Amygdala (tissue), 56 donors: Measurements from ENCODE around the gene EPHA6.
"Not testable (repeated sequence)": the region's sequence is repeated elsewhere in the genome, so short reads cannot be mapped to it uniquely, and the experiment has no call there.

ENCODE experiments used
- DNase-seq, 56 donors: peaks; one replicate each; lab custom pipeline; 2025; lab: John Stamatoyannopoulos, UW

The EPHA6 gene

DNA sequence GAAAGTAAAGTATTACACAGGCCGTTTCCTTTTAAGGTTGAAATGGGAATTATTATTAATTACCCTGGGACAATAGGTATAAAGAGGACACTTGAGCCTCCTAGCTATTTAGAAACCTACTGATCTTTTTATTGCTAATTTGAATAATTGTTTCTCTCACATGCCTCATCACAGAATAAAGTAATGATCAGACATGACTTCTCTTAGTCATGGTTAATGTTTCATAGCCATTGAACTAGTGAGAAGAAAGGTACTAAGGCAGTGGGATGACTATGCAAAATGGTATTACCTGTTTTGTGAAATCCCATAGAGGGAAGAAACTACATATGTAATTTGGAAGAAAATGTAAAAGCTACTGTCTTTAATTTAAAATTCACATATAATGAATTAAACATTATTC lies 85.6 kb downstream of the EPHA6 start:
- DNase-seq: no peak

DNA sequence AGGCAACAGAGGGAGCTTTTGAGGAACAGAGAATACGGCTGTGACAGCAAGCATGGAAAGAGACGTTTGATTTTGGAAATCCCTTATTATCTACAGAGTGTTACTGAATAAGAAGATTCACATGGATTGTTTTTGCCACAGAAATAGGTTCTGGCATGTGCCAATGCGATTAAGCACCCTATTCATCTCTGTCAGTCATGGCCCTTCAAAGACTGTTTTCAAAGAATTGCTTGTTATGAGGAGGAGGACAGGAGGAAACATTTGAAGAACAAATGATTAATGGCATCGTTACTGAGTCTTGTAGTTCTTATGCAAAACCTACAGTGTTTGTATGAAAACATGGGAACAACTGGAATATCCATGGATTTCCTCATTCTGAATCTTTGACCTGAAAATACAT lies 86.2 kb downstream of the EPHA6 start:
- no peak for DNase-seq

DNA sequence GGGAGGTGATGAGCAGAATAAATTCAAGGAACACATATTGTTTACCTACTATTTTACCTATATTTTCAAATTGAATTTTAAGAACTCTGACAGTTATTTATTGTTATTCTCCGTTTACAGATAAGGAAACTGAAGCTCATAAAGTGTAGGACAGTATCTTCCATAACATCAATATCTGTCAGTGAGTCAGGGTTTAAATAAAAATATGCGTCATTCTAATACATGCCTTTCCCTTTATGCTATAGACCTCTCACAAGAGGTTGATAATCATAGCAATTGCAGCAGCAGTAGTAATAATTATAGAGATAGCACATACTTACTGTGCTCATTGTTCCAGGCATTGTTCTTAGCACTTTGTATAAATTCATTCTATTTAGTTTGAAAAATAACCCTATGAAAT lies 101.1 kb downstream of the EPHA6 start:
- no peak for DNase-seq

DNA sequence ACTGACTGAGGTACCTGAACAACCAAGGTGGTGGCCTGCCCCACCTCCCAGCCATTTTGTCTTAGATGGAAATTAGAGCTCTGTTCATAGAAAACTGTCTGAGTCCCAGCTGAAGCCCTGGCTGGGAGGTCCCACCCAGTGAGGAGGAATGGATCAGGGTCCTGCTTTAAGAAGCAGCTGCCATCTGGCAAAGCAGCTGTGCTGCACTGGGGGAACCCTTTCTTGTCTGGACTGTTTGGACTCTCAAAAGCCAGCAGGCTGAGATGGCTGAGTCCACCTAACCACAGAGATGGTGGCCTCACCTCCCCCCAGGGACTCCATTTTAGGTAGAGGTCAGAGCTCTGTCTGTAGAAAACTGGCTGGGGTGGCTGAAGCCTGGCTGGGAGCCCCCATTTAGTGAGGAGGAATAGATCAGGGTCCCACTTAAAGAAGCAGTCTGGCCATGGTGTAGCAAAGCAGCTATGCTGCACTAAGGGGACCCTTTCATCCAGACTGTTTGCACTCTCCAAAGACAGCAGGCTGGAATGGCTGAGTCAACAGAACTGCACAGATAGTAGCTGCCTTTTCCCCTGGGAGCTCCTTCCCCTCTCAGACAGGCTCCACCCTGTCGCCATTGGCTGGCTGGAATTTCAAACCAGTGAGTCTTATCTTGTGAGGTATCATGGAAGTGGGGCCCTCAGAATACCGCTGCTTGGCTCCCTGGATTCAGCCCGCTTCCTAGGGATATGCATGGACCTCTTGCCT lies 116.9 kb downstream of the EPHA6 start:
- DNase-seq: no peak

DNA sequence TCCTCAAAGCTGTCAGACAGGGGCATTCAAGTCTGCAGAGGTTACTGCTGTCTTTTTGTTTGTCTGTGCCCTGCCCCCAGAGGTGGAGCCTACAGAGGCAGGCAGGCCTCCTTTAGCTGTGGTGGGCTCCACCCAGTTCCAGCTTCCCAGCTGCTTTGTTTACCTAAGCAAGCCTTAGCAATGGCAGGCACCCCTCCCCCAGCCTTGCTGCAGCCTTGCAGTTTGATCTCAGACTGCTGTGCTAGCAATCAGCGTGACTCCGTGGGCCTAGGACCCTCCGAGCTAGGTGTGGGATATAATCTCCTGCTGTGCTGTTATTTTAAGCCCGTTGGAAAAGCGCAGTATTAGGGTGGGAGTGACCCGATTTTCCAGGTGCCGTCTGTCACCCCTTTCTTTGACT lies 127.7 kb downstream of the EPHA6 start:
- DNase-seq: not testable (repeated sequence)

DNA sequence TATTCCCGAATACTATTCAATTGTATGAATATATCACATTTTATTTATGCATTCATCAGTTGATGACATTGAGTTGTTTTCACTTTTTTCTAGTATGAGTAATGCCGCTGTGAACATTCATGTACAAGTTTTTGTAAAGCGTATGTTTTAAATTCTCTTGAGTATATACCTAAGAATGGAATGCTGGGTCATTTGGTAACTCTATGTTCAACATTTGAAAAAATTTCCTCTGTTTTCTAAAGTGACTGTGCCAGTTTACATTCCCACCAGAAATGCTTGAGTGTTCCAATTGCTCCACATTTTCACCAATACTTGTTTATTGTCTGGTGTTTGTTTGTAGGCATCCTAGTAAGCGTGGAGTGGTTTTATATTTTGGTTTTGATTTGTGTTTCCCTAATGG lies 144.5 kb downstream of the EPHA6 start:
- no peak for DNase-seq

DNA sequence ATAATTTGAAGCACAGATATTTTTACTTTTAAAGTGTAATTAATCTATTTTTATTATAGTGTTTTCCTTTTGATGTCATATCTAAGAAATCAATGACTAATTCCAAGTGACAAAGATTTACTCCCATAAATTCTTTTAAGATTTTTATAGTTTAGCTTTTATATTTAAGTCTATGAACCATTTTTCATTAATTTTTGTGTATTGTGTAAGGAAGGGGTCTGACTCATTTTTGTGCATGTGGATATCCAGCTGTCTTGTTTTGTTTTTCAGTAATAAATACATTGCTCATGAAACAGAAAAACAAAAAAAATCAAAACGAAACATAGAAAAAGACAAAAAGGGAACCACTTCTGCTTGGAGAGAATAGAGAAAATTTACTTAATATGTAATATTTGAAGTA lies 145.1 kb downstream of the EPHA6 start:
- DNase-seq: no peak

DNA sequence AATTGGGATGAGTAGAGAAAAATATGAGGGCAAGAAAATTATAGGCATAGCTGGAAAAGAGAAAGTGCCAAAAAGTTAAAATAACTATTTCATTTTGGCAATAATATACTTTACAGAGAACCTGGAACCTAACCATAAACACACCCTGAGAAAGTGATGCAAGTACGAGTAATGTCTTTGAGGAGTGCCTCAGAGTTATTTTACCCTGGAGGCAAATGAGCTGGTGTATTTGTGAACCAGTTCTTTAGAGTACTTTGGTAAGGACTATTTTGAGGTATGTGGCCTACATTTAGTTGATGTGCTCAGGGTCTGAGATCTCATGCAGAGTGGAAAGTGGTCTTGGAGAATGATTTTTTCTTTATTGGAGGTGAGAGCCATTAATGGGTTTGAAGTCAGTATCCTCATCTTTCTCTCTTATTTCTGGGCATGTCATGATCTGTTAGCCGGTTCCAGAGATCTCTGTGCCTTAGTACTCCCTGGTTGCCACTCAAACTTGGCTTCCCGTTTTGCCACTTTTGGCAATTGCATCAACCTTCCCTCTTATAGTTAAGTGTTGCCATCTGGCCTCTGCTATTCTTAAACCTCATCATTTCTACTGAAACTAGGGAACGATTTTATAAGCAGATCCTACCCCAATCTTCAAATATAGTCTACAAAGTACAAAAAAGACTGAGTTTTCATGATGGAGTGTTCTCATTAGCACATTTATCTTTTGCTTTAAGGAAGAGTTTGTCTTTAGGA lies 145.7 kb downstream of the EPHA6 start:
- DNase-seq: no peak

DNA sequence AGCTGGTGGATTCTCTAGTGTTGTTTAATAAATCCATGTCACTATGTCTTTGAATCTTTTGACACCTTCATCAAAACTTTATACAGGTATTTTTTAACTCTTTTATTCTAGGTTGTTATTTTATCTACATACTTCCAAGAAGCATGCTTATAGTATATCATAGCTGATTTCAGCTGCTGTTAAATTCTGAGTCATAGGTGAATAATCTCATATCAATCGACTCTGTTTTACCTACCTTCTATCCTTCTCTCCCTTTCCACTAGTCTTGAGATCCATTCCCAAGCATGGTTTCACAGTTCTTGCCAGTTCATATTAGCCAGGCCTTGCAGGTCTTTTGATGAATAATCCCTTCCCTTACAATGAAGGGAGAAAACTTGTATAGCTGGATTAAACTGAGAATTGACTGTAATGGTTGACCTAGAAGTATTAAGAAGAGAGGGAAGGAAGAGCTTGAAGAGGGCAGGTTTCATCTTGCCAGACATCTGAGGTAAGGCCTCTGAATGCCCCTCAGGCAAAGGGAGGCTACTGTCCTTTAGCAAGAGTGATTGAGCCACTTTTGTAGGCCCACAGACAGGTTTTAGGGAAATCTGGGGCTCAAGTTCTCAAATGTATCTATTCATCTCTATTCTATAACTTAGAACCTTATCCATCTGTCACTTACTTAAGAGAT lies 146.4 kb downstream of the EPHA6 start:
- DNase-seq: no peak

DNA sequence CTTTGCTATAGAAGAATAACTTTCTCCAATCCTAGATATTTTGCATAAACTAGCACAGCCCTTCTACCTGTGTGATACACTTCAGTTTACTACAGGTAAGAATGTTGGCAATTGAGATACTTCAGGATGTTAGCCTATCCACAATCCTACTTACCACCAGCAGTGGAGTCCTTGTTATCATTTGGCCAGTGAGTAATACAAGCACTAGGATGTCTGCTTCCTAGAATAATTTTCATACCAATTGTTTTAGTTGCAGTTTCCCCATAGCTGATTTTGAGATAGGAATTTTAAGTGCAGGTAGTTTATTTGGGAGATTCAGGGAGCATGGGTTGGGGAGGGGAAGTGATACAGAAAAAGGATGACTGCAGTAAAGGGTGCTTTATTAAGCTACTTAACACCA lies 147.2 kb downstream of the EPHA6 start:
- no peak for DNase-seq

DNA sequence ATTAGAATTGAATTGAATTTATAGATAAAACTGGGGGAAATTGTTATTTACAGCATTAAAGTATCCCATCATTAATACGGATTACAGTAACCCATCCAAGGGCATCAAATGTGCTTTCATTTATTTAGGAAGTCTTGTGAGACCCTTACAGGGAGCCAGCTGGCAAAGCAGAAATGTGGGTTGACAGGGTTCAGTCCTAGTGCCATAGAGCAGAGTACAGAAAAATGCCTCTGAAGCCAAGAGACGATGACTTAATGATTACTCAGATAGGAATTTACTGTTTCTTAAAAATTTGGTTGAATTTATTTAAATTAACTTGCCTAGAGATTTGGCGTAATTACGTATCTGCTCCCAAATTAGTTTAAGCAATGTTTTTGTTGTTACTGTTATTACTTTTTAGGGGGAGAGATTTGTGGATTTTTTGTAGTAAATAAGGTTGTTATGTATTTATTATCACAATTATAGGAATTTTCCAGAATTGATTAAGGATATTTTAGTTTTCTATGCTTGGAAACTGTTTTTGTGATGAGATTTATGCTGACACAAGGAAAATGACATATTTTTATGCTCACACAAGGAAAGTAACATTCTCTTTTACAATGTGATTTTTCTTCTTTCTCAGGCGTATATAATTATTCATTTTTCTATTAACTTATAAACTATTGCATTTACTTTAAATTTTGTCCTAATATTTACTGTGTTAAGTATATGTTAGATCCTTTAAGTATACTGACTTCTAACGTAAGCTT lies 152.0 kb downstream of the EPHA6 start:
- DNase-seq: no peak

DNA sequence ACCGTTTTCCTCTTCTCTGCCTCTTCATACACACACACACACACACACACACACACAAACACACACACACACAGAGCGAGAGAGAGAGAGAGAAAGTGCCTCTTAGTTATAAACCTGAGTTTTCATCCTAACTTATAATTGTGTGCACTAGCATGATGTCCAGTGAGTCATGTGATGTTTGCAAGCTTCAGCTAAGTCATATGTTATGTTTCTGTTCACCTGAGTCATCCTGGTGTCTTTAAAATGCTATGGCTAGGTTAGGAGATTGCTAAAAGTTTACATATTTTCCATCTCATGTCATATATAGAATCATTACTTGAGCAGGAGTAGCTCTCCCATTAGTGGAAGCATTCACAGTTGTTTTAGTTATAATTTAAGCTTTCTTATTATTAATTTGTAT lies 155.8 kb downstream of the EPHA6 start:
- DNase-seq: no peak

DNA sequence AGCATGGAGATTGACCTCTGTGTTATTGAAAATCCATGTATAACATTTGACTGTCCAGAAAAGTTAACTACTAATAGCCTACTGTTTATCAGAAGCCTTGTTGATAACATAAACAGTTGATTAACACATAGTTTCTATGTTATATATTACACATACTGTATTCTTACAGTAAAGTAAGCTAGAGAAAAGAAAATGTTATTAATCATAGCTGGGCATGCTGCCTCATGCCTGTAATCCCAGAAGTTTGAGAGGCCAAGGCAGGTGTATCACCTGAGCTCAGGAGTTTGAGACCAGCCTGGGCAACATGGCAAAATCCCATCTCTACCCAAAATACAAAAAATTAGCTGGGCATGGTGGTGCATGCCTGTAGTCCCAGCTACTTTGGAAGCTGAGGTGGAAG lies 163.3 kb downstream of the EPHA6 start:
- no peak for DNase-seq

DNA sequence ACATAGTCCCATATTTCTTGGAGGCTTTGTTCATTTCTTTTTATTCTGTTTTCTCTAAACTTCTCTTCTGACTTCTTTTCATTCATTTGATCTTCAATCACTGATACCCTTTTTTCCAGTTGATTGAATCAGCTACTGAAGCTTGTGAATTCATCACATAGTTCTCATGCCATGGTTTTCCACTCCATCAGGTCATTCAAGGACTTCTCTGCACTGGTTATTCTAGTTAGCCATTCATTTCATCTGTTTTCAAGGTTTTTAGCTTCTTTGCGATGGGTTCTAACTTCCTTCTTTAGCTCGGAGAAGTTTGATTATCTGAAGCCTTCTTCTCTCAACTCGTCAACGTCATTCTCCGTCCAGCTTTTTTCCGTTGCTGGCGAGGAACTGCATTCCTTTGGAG lies 169.3 kb downstream of the EPHA6 start:
- DNase-seq: not testable (repeated sequence)

DNA sequence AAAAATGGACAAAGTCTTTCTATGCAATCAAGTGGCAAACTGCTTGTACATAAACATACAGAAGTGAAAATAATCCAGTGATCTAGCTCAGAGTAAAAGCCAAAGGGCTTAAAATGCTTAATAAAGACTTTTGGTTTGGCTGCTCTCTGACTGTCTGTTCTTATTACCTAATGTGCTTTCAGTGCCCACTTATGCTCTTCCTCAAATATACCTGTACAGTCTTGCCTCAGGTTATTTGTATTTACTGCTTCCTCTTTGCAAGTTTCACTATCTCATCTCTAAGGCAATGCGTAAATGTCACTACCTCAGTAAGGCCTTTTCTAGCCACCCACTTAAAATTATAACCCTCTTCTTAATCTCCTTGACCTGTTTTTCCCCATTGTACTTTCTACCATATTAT lies 171.8 kb downstream of the EPHA6 start:
- no peak for DNase-seq

DNA sequence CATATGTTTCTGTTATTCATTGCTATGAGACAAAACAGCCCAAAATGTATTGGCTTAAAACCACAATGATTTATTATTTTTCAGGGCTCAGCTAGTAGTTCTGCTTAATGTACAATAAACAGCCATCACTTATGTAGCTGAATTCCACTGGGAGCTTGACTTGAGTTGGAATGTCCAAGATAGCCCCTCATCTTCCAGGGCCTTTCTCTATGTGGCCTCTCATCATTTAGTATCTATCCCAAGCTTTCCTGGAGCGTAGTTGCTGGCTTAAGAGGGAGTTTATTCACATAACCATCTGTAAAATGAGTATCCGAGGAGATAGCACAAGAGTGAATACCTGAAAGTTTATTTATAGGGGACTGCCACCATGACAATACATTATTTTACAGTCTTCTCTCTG lies 176.8 kb downstream of the EPHA6 start:
- no peak for DNase-seq

DNA sequence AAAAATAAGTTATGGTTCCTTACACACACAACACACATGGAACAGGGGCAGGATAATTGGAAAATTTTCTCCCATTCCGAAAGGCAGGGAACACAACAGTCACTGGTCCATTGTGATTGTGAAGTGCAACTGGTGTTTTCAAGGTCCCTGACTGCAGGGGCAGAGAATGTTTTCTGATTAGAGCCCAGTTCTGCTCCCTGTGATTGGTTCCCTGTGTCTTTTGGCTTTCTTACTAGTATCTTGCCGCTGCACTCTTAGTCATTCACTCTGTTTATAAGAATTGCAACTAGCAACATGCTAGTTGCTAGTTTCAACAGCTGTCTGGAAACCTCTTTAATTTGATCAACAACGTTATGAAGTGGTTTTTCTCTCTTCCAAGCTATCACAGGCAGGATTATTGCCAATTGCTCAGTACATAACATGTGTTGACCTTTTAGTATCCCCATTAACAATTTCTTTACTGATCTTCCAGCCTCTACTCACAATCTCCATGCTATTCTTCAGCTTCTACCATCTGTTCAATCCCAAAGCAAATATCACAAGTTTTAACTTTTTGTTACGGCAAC lies 177.5 kb downstream of the EPHA6 start:
- DNase-seq: no peak

DNA sequence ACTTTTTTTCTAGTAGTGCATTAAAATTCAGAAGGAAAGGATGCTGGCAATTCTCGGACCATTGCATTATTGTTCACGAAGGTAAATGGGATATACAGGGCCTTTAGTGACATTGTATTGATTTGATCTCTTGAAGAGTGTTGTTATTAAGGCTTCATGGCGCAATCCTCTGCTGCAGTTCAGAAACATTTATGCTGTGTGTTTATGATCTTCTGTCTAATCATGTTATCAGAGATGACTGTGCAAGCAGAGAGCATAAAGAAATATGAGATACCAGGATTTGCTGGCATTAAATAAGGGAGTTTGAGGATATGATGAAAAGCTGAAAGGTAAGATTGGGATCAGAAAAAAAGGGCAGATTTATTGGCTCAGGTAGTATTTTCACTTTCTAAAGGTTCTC lies 180.6 kb downstream of the EPHA6 start:
- DNase-seq: no peak

DNA sequence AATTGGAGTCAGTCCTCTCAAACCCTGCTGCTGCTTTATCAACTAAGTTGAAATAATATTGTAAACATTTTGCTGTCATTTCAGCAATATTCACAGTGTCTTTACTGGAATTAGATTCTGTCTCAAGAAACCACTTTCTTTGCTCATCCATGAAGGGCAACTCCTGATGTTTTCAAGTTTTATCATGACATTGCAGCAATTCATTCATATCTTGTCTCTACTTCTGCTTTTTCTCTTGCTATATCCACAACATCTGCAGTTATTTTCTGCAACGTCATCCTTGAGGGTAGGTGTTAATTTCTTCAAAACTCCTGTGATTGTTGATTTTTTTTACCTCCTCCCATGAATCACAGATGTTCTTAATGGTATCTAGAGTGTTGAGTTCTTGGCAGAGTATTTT lies 181.6 kb downstream of the EPHA6 start:
- DNase-seq: no peak

DNA sequence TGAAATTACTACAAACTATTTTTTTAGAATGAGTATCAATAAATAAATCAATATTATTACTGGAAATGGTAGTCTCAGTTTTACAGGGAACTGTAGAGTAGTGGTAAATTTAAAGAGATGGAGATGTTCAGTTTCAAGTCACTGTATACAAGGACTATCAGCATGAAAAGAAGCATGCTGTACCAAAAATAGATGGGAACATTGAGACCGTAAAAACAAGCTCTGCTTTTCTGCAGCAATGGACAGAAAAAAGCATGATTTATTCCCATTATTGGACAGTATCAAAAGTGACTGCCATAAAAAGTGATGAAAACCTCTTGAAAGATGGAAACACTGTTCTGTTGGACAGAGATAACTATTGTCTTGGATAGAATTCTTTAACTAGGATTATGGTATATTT lies 187.2 kb downstream of the EPHA6 start:
- no peak for DNase-seq
